ENCODE data around the gene VLDLR.

DNA sequence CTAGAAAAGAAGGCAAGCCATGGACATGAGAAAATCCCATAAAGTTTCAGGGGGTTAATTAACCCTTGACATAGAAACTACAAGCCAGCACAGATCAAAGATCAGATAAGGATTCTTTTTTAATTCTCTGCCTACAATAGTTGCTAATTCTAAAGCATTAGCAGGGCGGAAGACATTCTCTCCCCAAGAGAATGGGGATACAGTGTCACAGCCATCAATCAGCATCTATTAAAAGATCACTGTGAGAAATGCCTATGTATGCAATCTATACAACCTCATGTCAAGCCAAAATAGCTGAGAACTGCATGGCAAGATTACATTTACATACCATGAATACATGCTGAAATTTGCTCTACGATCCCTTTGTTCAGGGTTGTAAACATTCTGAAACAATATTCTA, 14.3 kb downstream of the VLDLR start:
- no peak for TF ChIP-seq EZH2 (IDR thresholded peaks at IDR 0.05; ENCODE audit: low read length, missing control alignments)
- TF ChIP-seq, protein P1, sequence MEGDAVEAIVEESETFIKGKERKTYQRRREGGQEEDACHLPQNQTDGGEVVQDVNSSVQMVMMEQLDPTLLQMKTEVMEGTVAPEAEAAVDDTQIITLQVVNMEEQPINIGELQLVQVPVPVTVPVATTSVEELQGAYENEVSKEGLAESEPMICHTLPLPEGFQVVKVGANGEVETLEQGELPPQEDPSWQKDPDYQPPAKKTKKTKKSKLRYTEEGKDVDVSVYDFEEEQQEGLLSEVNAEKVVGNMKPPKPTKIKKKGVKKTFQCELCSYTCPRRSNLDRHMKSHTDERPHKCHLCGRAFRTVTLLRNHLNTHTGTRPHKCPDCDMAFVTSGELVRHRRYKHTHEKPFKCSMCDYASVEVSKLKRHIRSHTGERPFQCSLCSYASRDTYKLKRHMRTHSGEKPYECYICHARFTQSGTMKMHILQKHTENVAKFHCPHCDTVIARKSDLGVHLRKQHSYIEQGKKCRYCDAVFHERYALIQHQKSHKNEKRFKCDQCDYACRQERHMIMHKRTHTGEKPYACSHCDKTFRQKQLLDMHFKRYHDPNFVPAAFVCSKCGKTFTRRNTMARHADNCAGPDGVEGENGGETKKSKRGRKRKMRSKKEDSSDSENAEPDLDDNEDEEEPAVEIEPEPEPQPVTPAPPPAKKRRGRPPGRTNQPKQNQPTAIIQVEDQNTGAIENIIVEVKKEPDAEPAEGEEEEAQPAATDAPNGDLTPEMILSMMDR (conservative IDR thresholded peaks at IDR 0.05 in 1 of 2, IDR thresholded peaks at IDR 0.05 in 1 of 2; ENCODE audit: low read depth in 1 of 2, low read length in 2 of 2) = no peak

Data from fibroblast of lung (primary cell).